HL-60 (cell line): ENCODE measurements around the gene KLHL21.
"Not testable (repeated sequence)": the region's sequence is repeated elsewhere in the genome, so short reads cannot be mapped to it uniquely, and the experiment has no call there.

Experiments used
- CTCF ChIP-seq: IDR thresholded peaks from one replicate; pipeline ENCODE4 v1.5.1; 2011; ENCODE audit warnings: low read length, control low read depth, inconsistent platforms; ENCODE audit not compliant: insufficient read depth
- GABPA ChIP-seq: IDR thresholded peaks from 2 replicates; pipeline ENCODE4 v1.6.1; 2012; ENCODE audit warnings: low read depth
- POLR2AphosphoS5 ChIP-seq: IDR thresholded peaks from 2 replicates; pipeline ENCODE4 v1.6.1; 2012; ENCODE audit warnings: low read depth
- REST ChIP-seq: IDR thresholded peaks from 2 replicates; pipeline ENCODE4 v1.6.1; 2012; ENCODE audit warnings: low read depth; ENCODE audit not compliant: insufficient replicate concordance
- SPI1 ChIP-seq: IDR thresholded peaks from 2 replicates; pipeline ENCODE4 v1.6.1; 2012; ENCODE audit warnings: low read depth, mild to moderate bottlenecking, borderline replicate concordance

GRCh38 chr1:6640867-6641266 is 38.2 kb upstream of the KLHL21 start:
- TF ChIP-seq CTCF, POLR2AphosphoS5, GABPA, REST, SPI1: not testable (repeated sequence)
